Astrocyte (in vitro differentiated cells and primary cell): ENCODE results near the gene EIF4E1B. TPM values are rescaled to one million over a fixed set of nuclear protein-coding genes. Genes with fewer than 3 reads are reported as not detected.

ENCODE experiments used
- DNase-seq: peaks from one replicate; pipeline ENCODE4 v3.0.0-alpha.2; 2010; ENCODE audit warnings: low read depth
- FAIRE-seq: peaks from 2 replicates; lab custom pipeline; 2011; peaks lifted over from hg19 to GRCh38; lab: Jason Lieb, UNC
- H2AFZ ChIP-seq: 2 replicates; pipeline ENCODE4 v1.6.0; 2012; ENCODE audit warnings: low read depth, low read length, inconsistent platforms
- H3K27ac ChIP-seq: 2 replicates; pipeline ENCODE4 v1.5.1; 2011; ENCODE audit warnings: low read depth, low read length, inconsistent platforms
- H3K27me3 ChIP-seq: 2 replicates; pipeline ENCODE4 v1.6.0; 2011; ENCODE audit warnings: low read length, inconsistent platforms; ENCODE audit not compliant: insufficient read depth
- H3K36me3 ChIP-seq: 2 replicates; pipeline ENCODE4 v1.5.1; 2011; ENCODE audit warnings: low read length, inconsistent platforms; ENCODE audit not compliant: insufficient read depth
- H3K4me1 ChIP-seq: 2 replicates; pipeline ENCODE4 v1.5.1; 2011; ENCODE audit warnings: low read length, inconsistent platforms; ENCODE audit not compliant: insufficient read depth
- H3K4me2 ChIP-seq: 2 replicates; pipeline ENCODE4 v1.6.0; 2012; ENCODE audit warnings: low read length, inconsistent platforms
- H3K4me3 ChIP-seq: 2 replicates; pipeline ENCODE4 v1.5.1; 2011; ENCODE audit warnings: low read depth, mild to moderate bottlenecking, low read length, inconsistent platforms; ENCODE audit not compliant: insufficient read depth
- H3K79me2 ChIP-seq: 2 replicates; pipeline ENCODE4 v1.6.0; 2012; ENCODE audit warnings: mild to moderate bottlenecking, low read length, inconsistent platforms; ENCODE audit not compliant: insufficient read depth
- H3K9ac ChIP-seq: 2 replicates; pipeline ENCODE4 v1.6.0; 2012; ENCODE audit warnings: mild to moderate bottlenecking, low read length, inconsistent platforms
- H3K9me3 ChIP-seq: 2 replicates; pipeline ENCODE4 v1.5.1; 2012; ENCODE audit warnings: low read depth, mild to moderate bottlenecking, low read length, inconsistent platforms; ENCODE audit not compliant: insufficient read depth
- H4K20me1 ChIP-seq: 2 replicates; pipeline ENCODE4 v1.6.0; 2012; ENCODE audit warnings: low read length, inconsistent platforms; ENCODE audit not compliant: insufficient read depth
- H3K27ac Mint-ChIP-seq: one replicate; pipeline ENCODE4 v1.8.0; 2021; ENCODE audit warnings: mild to moderate bottlenecking, mixed read lengths; ENCODE audit not compliant: unreplicated experiment
- H3K27me3 Mint-ChIP-seq: one replicate; pipeline ENCODE4 v1.8.0; 2021; ENCODE audit warnings: low read depth, mixed read lengths; ENCODE audit not compliant: unreplicated experiment
- H3K36me3 Mint-ChIP-seq: one replicate; pipeline ENCODE4 v1.8.0; 2021; ENCODE audit warnings: low read depth, mixed read lengths; ENCODE audit not compliant: unreplicated experiment
- H3K4me1 Mint-ChIP-seq: one replicate; pipeline ENCODE4 v1.8.0; 2021; ENCODE audit warnings: low read depth, mixed read lengths; ENCODE audit not compliant: unreplicated experiment
- H3K4me3 Mint-ChIP-seq: one replicate; pipeline ENCODE4 v1.8.0; 2021; ENCODE audit warnings: mild to moderate bottlenecking, moderate library complexity, mixed read lengths; ENCODE audit not compliant: unreplicated experiment
- H3K9me3 Mint-ChIP-seq: one replicate; pipeline ENCODE4 v1.8.0; 2021; ENCODE audit warnings: mild to moderate bottlenecking, mixed read lengths; ENCODE audit not compliant: unreplicated experiment
- EZH2 ChIP-seq: IDR thresholded peaks from 2 replicates; pipeline ENCODE4 v1.6.1; 2012; ENCODE audit warnings: mild to moderate bottlenecking, low read length, inconsistent platforms; ENCODE audit not compliant: insufficient read depth
- total RNA-seq: library from RNA; stranded (reverse); gene quantifications from 2 replicates; pipeline ENCODE4 v1.2.1, GENCODE V29; 2021
- TF ChIP-seq, protein P1 (sequence below): IDR thresholded peaks from 2 replicates; pipeline ENCODE4 v1.5.1; 2011; ENCODE audit warnings: low read depth, mild to moderate bottlenecking, inconsistent platforms, low read length, moderate library complexity; ENCODE audit not compliant: insufficient read depth

The EIF4E1B gene
- total RNA-seq, 1 donor from 2014 or later: not detected

GRCh38 chr5:176671890-176672747, 41.6 kb downstream of the EIF4E1B start:
- H4K20me1 ChIP-seq: no peaks in the 10 kb centered on the region
- no peak overlapping the region for H3K4me3 Mint-ChIP-seq
- H2AFZ ChIP-seq: no peak overlapping the region
- H3K9me3 ChIP-seq: no peaks in the 10 kb centered on the region
- no peaks in the 10 kb centered on the region for H3K36me3 Mint-ChIP-seq
- H3K27ac ChIP-seq: no peak overlapping the region
- H3K79me2 ChIP-seq: no peaks in the 10 kb centered on the region
- peaks cover 25% of the 10 kb centered on the region for H3K27me3 ChIP-seq
- no peak overlapping the region for H3K9ac ChIP-seq
- H3K27ac Mint-ChIP-seq: no peak overlapping the region
- no peak overlapping the region for H3K4me3 ChIP-seq
- H3K4me1 Mint-ChIP-seq: no peaks in the 10 kb centered on the region
- H3K27me3 Mint-ChIP-seq: peaks cover 56% of the 10 kb centered on the region
- TF ChIP-seq, protein P1, sequence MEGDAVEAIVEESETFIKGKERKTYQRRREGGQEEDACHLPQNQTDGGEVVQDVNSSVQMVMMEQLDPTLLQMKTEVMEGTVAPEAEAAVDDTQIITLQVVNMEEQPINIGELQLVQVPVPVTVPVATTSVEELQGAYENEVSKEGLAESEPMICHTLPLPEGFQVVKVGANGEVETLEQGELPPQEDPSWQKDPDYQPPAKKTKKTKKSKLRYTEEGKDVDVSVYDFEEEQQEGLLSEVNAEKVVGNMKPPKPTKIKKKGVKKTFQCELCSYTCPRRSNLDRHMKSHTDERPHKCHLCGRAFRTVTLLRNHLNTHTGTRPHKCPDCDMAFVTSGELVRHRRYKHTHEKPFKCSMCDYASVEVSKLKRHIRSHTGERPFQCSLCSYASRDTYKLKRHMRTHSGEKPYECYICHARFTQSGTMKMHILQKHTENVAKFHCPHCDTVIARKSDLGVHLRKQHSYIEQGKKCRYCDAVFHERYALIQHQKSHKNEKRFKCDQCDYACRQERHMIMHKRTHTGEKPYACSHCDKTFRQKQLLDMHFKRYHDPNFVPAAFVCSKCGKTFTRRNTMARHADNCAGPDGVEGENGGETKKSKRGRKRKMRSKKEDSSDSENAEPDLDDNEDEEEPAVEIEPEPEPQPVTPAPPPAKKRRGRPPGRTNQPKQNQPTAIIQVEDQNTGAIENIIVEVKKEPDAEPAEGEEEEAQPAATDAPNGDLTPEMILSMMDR: no peak
- no peak for TF ChIP-seq EZH2
- no peak overlapping the region for H3K4me2 ChIP-seq
- peaks cover 2% of the 10 kb centered on the region for H3K9me3 Mint-ChIP-seq
- peaks cover 2% of the 10 kb centered on the region for H3K4me1 ChIP-seq
- DNase-seq: no peak
- FAIRE-seq: no peak
- H3K36me3 ChIP-seq: no peaks in the 10 kb centered on the region

DNA sequence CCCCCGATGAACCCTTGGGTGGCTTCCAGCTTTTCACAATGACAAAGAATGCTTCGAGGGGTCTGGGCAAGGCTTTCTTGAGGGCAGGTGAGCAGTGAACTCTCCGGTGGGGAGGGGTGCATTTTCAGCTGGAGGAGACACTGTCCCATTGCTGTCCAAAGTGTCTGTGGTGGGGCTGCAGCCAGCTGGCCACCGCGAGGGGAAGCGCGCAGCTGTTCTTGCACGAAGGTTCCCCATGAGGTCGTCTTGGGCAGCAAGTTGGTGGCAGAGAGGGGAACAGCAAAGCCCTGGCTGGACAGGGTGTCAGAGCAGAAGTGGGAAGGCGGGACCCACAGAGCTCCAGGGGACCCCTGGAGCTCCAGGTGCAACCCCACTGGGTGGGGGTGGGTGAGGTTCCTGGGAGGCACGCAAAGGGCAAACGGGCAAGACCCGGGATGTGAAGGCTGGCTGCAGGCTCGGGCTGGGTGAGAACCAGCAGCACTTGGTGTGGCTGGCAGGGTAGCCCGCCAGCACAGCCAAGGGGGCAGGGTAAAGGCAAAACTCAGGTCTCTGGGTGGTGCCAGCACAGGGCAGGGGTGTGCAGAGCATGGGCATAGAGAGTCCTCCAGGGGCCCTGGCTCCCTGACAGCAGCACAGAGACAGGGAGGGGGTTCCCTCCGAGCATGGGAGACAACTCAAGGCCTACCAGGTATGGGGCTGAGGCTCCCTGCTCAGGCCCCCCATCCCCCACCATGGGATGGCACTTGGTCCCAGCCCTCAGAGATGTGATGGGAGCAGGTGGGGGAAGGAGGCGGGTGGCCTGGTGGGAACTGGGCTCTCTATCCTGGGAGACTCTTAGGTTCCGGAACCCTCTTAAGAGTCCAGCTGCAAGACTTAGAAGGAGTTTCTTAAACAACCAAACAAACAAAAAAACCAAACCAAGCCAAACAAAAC, 43.4 kb downstream of the EIF4E1B start:
- Mint-ChIP-seq H3K9me3 (peaks cover 4% of the 10 kb centered on the region), H3K27me3 (peaks cover 52% of the 10 kb centered on the region), H3K4me1 (no peaks in the 10 kb centered on the region), H3K36me3 (peaks cover 1% of the 10 kb centered on the region), H3K27ac (no peak overlapping the region), H3K4me3 (no peak overlapping the region)
- H3K4me2 ChIP-seq: no peak overlapping the region
- H3K9me3 ChIP-seq: no peaks in the 10 kb centered on the region
- H3K36me3 ChIP-seq: no peaks in the 10 kb centered on the region
- DNase-seq (no peak), FAIRE-seq (no peak)
- no peak for TF ChIP-seq EZH2
- TF ChIP-seq, protein P1: no peak
- H3K27ac ChIP-seq: no peak overlapping the region
- H3K79me2 ChIP-seq: no peaks in the 10 kb centered on the region
- no peak overlapping the region for H3K9ac ChIP-seq
- H4K20me1 ChIP-seq: no peaks in the 10 kb centered on the region
- H3K27me3 ChIP-seq: peaks cover 24% of the 10 kb centered on the region
- no peak overlapping the region for H3K4me3 ChIP-seq
- peaks cover 2% of the 10 kb centered on the region for H3K4me1 ChIP-seq
- H2AFZ ChIP-seq: no peak overlapping the region
